SW 1271 (cell line): Measurements from ENCODE around the gene RORC.

Experiments used
- DNase-seq, 2 experiments: peaks; one replicate each; lab custom pipeline; 2025; lab: John Stamatoyannopoulos, UW

RORC gene

GRCh38 chr1:151825751-151826660 lies 5.6 kb downstream of the RORC start:
- no peak for DNase-seq

- no peak for DNase-seq
These were observed 6.4 kb downstream of the RORC start for GRCh38 chr1:151825204-151825603.

- DNase-seq = no peak
These were observed 8.4 kb downstream of the RORC start for GRCh38 chr1:151823175-151823574.

GRCh38 chr1:151822404-151822803 lies 9.2 kb downstream of the RORC start:
- no peak for DNase-seq

GRCh38 chr1:151820940-151821339 lies 10.7 kb downstream of the RORC start:
- DNase-seq = no peak

- DNase-seq = no peak
These were observed 11.5 kb downstream of the RORC start for GRCh38 chr1:151819976-151820623.

- no peak for DNase-seq
These were observed 12.3 kb downstream of the RORC start for GRCh38 chr1:151819227-151819835.

- no peak for DNase-seq
These were observed 14.3 kb downstream of the RORC start for GRCh38 chr1:151817353-151817730.

- no peak for DNase-seq
These were observed 14.9 kb downstream of the RORC start for GRCh38 chr1:151816548-151817352.

- no peak for DNase-seq
These were observed 15.8 kb downstream of the RORC start for GRCh38 chr1:151815716-151816327.

GRCh38 chr1:151814971-151815545 lies 16.5 kb downstream of the RORC start:
- no peak for DNase-seq

GRCh38 chr1:151814426-151814825 lies 17.2 kb downstream of the RORC start:
- DNase-seq = no peak

GRCh38 chr1:151813271-151813977 lies 18.2 kb downstream of the RORC start:
- no peak for DNase-seq

- no peak for DNase-seq
These were observed 20.4 kb downstream of the RORC start for GRCh38 chr1:151811181-151811580.

GRCh38 chr1:151809985-151810556 lies 21.5 kb downstream of the RORC start:
- DNase-seq = no peak

GRCh38 chr1:151809290-151809984 lies 22.2 kb downstream of the RORC start:
- DNase-seq = no peak

GRCh38 chr1:151807766-151808165 lies 23.8 kb downstream of the RORC start:
- DNase-seq = no peak

- no peak for DNase-seq
These were observed 24.5 kb downstream of the RORC start for GRCh38 chr1:151807131-151807530.

- no peak for DNase-seq
These were observed 25.4 kb downstream of the RORC start for GRCh38 chr1:151806170-151806569.
